H1 (cell line): ENCODE results near the gene MROH2B. TPM values are rescaled to one million over a fixed set of nuclear protein-coding genes. Genes with fewer than 3 reads are reported as not detected.

ENCODE experiments used
- CTCF ChIA-PET: fragments of 300-600 bp; sonication (Branson Sonifier 250); formaldehyde crosslinking; loops from one replicate; lab custom pipeline; 2021; ENCODE audit not compliant: partially characterized antibody; lab: Charles Lee
- POLR2A ChIA-PET: fragments of 300-600 bp; sonication (Branson Sonifier 250); formaldehyde crosslinking; loops from one replicate; lab custom pipeline; 2021; ENCODE audit warnings: inconsistent platforms; ENCODE audit not compliant: partially characterized antibody; lab: Charles Lee
- DNase-seq, 2 experiments: peaks; one replicate each; pipeline versions ENCODE4 v3.0.0 to v3.0.0-alpha.2; 2010 to 2022; ENCODE audit warnings: low spot score in 2 of 2, low read depth in 1 of 2, mixed read lengths in 1 of 2
- FAIRE-seq: peaks from 2 replicates; lab custom pipeline; 2011; peaks lifted over from hg19 to GRCh38; lab: Jason Lieb, UNC
- H2AFZ ChIP-seq: 2 replicates; pipeline ENCODE4 v1.8.1; 2012; ENCODE audit warnings: low read length, inconsistent platforms
- H2AK5ac ChIP-seq: 2 replicates; pipeline ENCODE4 v1.6.1; 2013; ENCODE audit warnings: low read depth, low read length
- H2BK120ac ChIP-seq: replicated peaks from 2 replicates; pipeline ENCODE3; 2013; ENCODE audit warnings: low read depth, low read length, inconsistent platforms
- H2BK12ac ChIP-seq: 2 replicates; pipeline ENCODE4 v1.6.1; 2013; ENCODE audit warnings: low read depth, low read length
- H2BK15ac ChIP-seq: 2 replicates; pipeline ENCODE4 v1.6.1; 2013; ENCODE audit warnings: low read length
- H2BK20ac ChIP-seq: 2 replicates; pipeline ENCODE4 v1.6.1; 2013; ENCODE audit warnings: low read length
- H2BK5ac ChIP-seq: 2 replicates; pipeline ENCODE4 v1.6.1; 2013; ENCODE audit warnings: low read depth, low read length
- H3K14ac ChIP-seq: 2 replicates; pipeline ENCODE4 v1.6.1; 2013; ENCODE audit warnings: inconsistent platforms; ENCODE audit not compliant: insufficient read length
- H3K18ac ChIP-seq: 2 replicates; pipeline ENCODE4 v1.6.1; 2013; ENCODE audit warnings: low read length; ENCODE audit errors: extremely low read depth
- H3K23ac ChIP-seq: 2 replicates; pipeline ENCODE4 v1.6.1; 2013; ENCODE audit warnings: inconsistent platforms; ENCODE audit not compliant: insufficient read length
- H3K23me2 ChIP-seq: 2 replicates; pipeline ENCODE4 v1.6.1; 2013; ENCODE audit warnings: low read depth, low read length
- H3K27ac ChIP-seq: 2 replicates; pipeline ENCODE4 v1.6.1; 2011; ENCODE audit warnings: low read depth, low read length, inconsistent platforms
- H3K27me3 ChIP-seq, 4 experiments: replicated peaks in 1 of 4; 1 replicate in 1 of 4; 2 replicates in 3 of 4; pipeline versions ENCODE4 v1.6.1 to v1.8.1; 2011 to 2013; ENCODE audit warnings: low read length in 3 of 4, mild to moderate bottlenecking in 3 of 4, inconsistent platforms in 2 of 4, mixed read lengths in 2 of 4, moderate library complexity in 1 of 4; ENCODE audit not compliant: control insufficient read depth in 3 of 4, insufficient read depth in 3 of 4; ENCODE audit errors: extremely low read depth in 1 of 4
- H3K36me3 ChIP-seq, 4 experiments: 2 replicates each; pipeline versions ENCODE4 v1.6.1 to v1.8.1; 2011 to 2013; ENCODE audit warnings: mild to moderate bottlenecking in 4 of 4, low read length in 3 of 4, moderate library complexity in 2 of 4, control low read depth in 1 of 4, inconsistent platforms in 1 of 4; ENCODE audit not compliant: insufficient read depth in 4 of 4, control insufficient read depth in 2 of 4
- H3K4ac ChIP-seq: replicated peaks from 2 replicates; pipeline ENCODE3; 2013; ENCODE audit warnings: low read length, low read depth, mixed read lengths, inconsistent platforms; ENCODE audit not compliant: insufficient read length
- H3K4me1 ChIP-seq, 4 experiments: replicated peaks in 1 of 4; 1 replicate in 1 of 4; 2 replicates in 3 of 4; pipeline versions ENCODE4 v1.6.1 to v1.8.1; 2011 to 2013; ENCODE audit warnings: low read length in 3 of 4, inconsistent platforms in 2 of 4, mixed read lengths in 1 of 4; ENCODE audit not compliant: insufficient read depth in 4 of 4, control insufficient read depth in 3 of 4
- H3K4me2 ChIP-seq, 2 experiments: 2 replicates each; pipeline versions ENCODE4 v1.6.1 to v1.8.1; 2011 to 2013; ENCODE audit warnings: low read depth in 2 of 2, low read length in 2 of 2, control low read depth in 1 of 2, inconsistent platforms in 1 of 2, mild to moderate bottlenecking in 1 of 2; ENCODE audit not compliant: insufficient read depth in 1 of 2
- H3K4me3 ChIP-seq, 4 experiments: fragments of 200-600, 300-600 bp in 1 of 4; sonication (generic), shearing (Covaris generic), sonication (Bioruptor Twin) in 1 of 4; 2 replicates each; pipeline versions ENCODE4 v1.5.1 to v1.8.1; 2011 to 2016; ENCODE audit warnings: low read length in 4 of 4, low read depth in 3 of 4, control low read depth in 2 of 4, inconsistent platforms in 2 of 4, mild to moderate bottlenecking in 2 of 4, mixed read lengths in 1 of 4, moderate library complexity in 1 of 4; ENCODE audit not compliant: insufficient read depth in 2 of 4; ENCODE audit errors: extremely low read depth in 1 of 4
- H3K56ac ChIP-seq: replicated peaks from 2 replicates; pipeline ENCODE3; 2013; ENCODE audit warnings: low read depth, mild to moderate bottlenecking, mixed read lengths, low read length, inconsistent platforms; ENCODE audit not compliant: insufficient read length
- H3K79me1 ChIP-seq: 2 replicates; pipeline ENCODE4 v1.6.1; 2013; ENCODE audit warnings: low read depth, low read length, control low read depth
- H3K79me2 ChIP-seq, 2 experiments: 2 replicates each; pipeline versions ENCODE4 v1.6.1 to v1.8.1; 2012 to 2013; ENCODE audit warnings: low read length in 2 of 2, mild to moderate bottlenecking in 2 of 2, inconsistent platforms in 1 of 2; ENCODE audit not compliant: insufficient read depth in 2 of 2, control insufficient read depth in 1 of 2
- H3K9ac ChIP-seq, 4 experiments: replicated peaks in 1 of 4; 1 replicate in 1 of 4; 2 replicates in 3 of 4; pipeline versions ENCODE4 v1.6.1 to v1.8.1; 2011 to 2013; ENCODE audit warnings: low read depth in 3 of 4, low read length in 3 of 4, control low read depth in 2 of 4, mild to moderate bottlenecking in 2 of 4, moderate library complexity in 2 of 4, inconsistent platforms in 1 of 4; ENCODE audit errors: extremely low read depth in 1 of 4
- H3K9me3 ChIP-seq, 2 experiments: 2 replicates each; pipeline versions ENCODE4 v1.6.1 to v1.8.1; 2012 to 2013; ENCODE audit warnings: mild to moderate bottlenecking in 2 of 2, moderate library complexity in 2 of 2, control low read depth in 1 of 2, inconsistent platforms in 1 of 2, low read depth in 1 of 2, low read length in 1 of 2, mixed read lengths in 1 of 2; ENCODE audit not compliant: insufficient read depth in 2 of 2
- H4K20me1 ChIP-seq, 2 experiments: replicated peaks in 1 of 2; 2 replicates each; pipeline versions ENCODE3 to v1.8.1; 2011 to 2013; ENCODE audit warnings: inconsistent platforms in 2 of 2, low read length in 2 of 2, mild to moderate bottlenecking in 1 of 2; ENCODE audit not compliant: insufficient read depth in 2 of 2, control insufficient read depth in 1 of 2
- H4K5ac ChIP-seq: 2 replicates; pipeline ENCODE4 v1.6.1; 2013; ENCODE audit warnings: low read length, low read depth, mixed read lengths, inconsistent platforms; ENCODE audit not compliant: insufficient read length
- H4K8ac ChIP-seq: 2 replicates; pipeline ENCODE4 v1.8.0; 2013; ENCODE audit warnings: mild to moderate bottlenecking, moderate library complexity, low read length, inconsistent platforms; ENCODE audit not compliant: insufficient read depth; ENCODE audit errors: extremely low read depth
- H4K91ac ChIP-seq: replicated peaks from 2 replicates; pipeline ENCODE3; 2013; ENCODE audit warnings: low read length, mixed read lengths, inconsistent platforms; ENCODE audit not compliant: insufficient read length
- BRCA1 ChIP-seq: IDR thresholded peaks from 2 replicates; pipeline ENCODE4 v1.6.1; 2012; ENCODE audit warnings: low read depth, low read length, improper control_type of control experiment
- CEBPB ChIP-seq: IDR thresholded peaks from 2 replicates; pipeline ENCODE4 v1.6.1; 2012; ENCODE audit warnings: low read depth, low read length
- GABPA ChIP-seq: IDR thresholded peaks from 2 replicates; pipeline ENCODE4 v1.6.1; 2011; ENCODE audit warnings: mild to moderate bottlenecking, low read length, moderate library complexity, borderline replicate concordance; ENCODE audit not compliant: insufficient read depth
- HDAC2 ChIP-seq, 2 experiments: fragments of 300-600 bp in 1 of 2; sonication (generic) in 1 of 2; IDR thresholded peaks; 2 replicates each; pipeline ENCODE4 v1.6.1; 2011 to 2012; ENCODE audit warnings: low read depth in 2 of 2, low read length in 2 of 2, mild to moderate bottlenecking in 2 of 2, moderate library complexity in 2 of 2, borderline replicate concordance in 1 of 2, inconsistent platforms in 1 of 2
- JUND ChIP-seq: IDR thresholded peaks from 2 replicates; pipeline ENCODE4 v1.6.1; 2011; ENCODE audit warnings: mild to moderate bottlenecking, improper control_type of control experiment, low read length
- POU5F1 ChIP-seq: IDR thresholded peaks from 2 replicates; pipeline ENCODE4 v1.6.1; 2011; ENCODE audit warnings: low read depth, mild to moderate bottlenecking, low read length, moderate library complexity
- SAP30 ChIP-seq: fragments of 300-600 bp; sonication (generic); IDR thresholded peaks from 2 replicates; pipeline ENCODE4 v1.7.1; 2012; ENCODE audit warnings: low read length, moderate library complexity, mild to moderate bottlenecking, inconsistent platforms; ENCODE audit not compliant: insufficient read depth, insufficient replicate concordance
- SRF ChIP-seq: IDR thresholded peaks from 2 replicates; pipeline ENCODE4 v1.6.1; 2011; ENCODE audit warnings: mild to moderate bottlenecking, low read depth, low read length, moderate library complexity
- TBP ChIP-seq: IDR thresholded peaks from 2 replicates; pipeline ENCODE4 v1.6.1; 2011; ENCODE audit warnings: low read depth, low read length, improper control_type of control experiment
- WGBS, 2 experiments: shearing (Covaris generic) in 1 of 2; methylation state at CpG; one replicate each; pipeline versions ENCODE4 v1.1.6 to v1.1.7; 2013 to 2015; ENCODE audit warnings: low lambda C conversion rate in 2 of 2, mixed read lengths in 2 of 2, inconsistent platforms in 1 of 2, low coverage in 1 of 2, missing lambda C conversion rate in 1 of 2; ENCODE audit not compliant: insufficient replicate concordance in 2 of 2, insufficient coverage in 1 of 2, insufficient read length in 1 of 2; ENCODE audit errors: extremely low coverage in 1 of 2, missing lambda C conversion rate in 1 of 2; 5-methylcytosine and 5-hydroxymethylcytosine counted together
- polyA plus RNA-seq, 7 experiments: library from polyadenylated mRNA; depleted of rRNA in 3 of 7; stranded (reverse) in 5 of 7; unstranded in 2 of 7; fragments of >200 nt in 5 of 7; fragments of 200-250 nt in 2 of 7; gene quantifications; 1 replicate in 5 of 7; 2 replicates in 1 of 7; 4 replicates in 1 of 7; pipeline versions ENCODE4 v1.2.1 to v1.2.3, GENCODE V29; 2011 to 2013; ENCODE audit warnings: missing spikeins in 2 of 7, mixed read lengths in 2 of 7
- total RNA-seq: library from RNA; stranded (reverse); fragmentation: NEBNext Ultra II Directional; extraction: Animal tissue kit (Norgen Biotek cat#: 25700); gene quantifications from 2 replicates; pipeline ENCODE4 v1.2.1, GENCODE V29; 2021
- TF ChIP-seq, protein P1 (sequence below): IDR thresholded peaks from 2 replicates; pipeline ENCODE4 v1.6.1; 2011; ENCODE audit warnings: low read depth, mild to moderate bottlenecking, low read length; ENCODE audit not compliant: insufficient read depth

Gene MROH2B
- total and polyA plus RNA-seq, 2 of the 8 experiments (the other 6 are each of a cell fraction or from before 2014, with no cell fraction given) = not detected

DNA sequence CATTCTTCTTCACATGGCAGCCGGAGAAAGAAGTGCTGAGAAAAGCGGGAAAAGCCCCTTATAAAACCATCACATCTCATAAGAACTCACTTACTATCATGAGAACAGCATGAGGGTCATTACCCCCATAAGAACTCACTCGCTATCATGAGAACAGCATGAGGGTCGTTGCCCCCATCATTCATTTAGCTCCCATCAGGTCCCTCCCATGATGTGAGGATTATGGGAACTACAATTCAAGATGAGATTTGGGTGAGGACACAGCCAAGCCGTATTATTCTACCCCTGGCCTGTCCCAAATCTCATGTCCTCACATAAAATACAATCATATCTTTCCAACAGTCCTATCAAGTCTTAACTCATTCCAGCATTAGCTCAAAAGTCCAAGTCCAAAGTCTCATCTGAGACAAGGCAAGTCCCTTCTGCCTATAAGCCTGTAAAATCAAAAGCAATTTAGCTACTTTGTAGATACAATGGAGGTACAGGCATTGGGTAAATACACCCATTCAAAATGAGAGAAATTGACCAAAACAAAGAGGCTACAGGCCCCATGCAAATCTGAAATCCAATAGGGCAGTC lies 79.1 kb downstream of the MROH2B start:
- H2AK5ac ChIP-seq = no peak overlapping the region
- CTCF ChIA-PET = interaction anchor here (0.6 kb wide), 1 partner anchor 30 kb away, joined by 3 read pairs; no protein-coding TSS in a partner anchor

More for the DNA sequence above, 79.1 kb downstream of the MROH2B start:
- WGBS, 2 experiments = 79% methylated on average over 5 of the region's 5 CpGs; no CpG with 5 or more reads in 1 of the 2 experiments
- POLR2A ChIA-PET = no interaction called here
- H3K4me1 ChIP-seq = no peaks in the 10 kb centered on the region
- no peaks in the 10 kb centered on the region for H3K27me3 ChIP-seq
- no peaks in the 10 kb centered on the region for H3K79me2 ChIP-seq
- H3K14ac ChIP-seq = no peak overlapping the region
- no peak overlapping the region for H2BK5ac ChIP-seq
- no peak overlapping the region for H4K91ac ChIP-seq
- H3K79me1 ChIP-seq = no peaks in the 10 kb centered on the region
- no peak overlapping the region for H2AFZ ChIP-seq
- no peak overlapping the region for H2BK20ac ChIP-seq
- no peak overlapping the region for H2BK12ac ChIP-seq
- H3K9ac ChIP-seq = no peak overlapping the region
- H3K4ac ChIP-seq = no peak overlapping the region
- DNase-seq (no peak), FAIRE-seq (no peak)
- H2BK15ac ChIP-seq = no peak overlapping the region
- no peak overlapping the region for H4K8ac ChIP-seq
- no peak overlapping the region for H3K56ac ChIP-seq
- H3K36me3 ChIP-seq = no peaks in the 10 kb centered on the region
- no peak overlapping the region for H3K4me3 ChIP-seq
- no peaks in the 10 kb centered on the region for H4K20me1 ChIP-seq
- no peak overlapping the region for H3K4me2 ChIP-seq
- peaks cover 2% of the 10 kb centered on the region; the same call in 1 of the 2 replicates for H3K23me2 ChIP-seq
- H2BK120ac ChIP-seq = no peak overlapping the region
- H4K5ac ChIP-seq = no peak overlapping the region
- H3K9me3 ChIP-seq = peaks cover 0 to 3% of the 10 kb centered on the region in 2 experiments; a peak in 1 of 4 replicates
- H3K27ac ChIP-seq = no peak overlapping the region
- H3K23ac ChIP-seq = no peak overlapping the region
- no peak overlapping the region for H3K18ac ChIP-seq
- TF ChIP-seq JUND (no peak), SAP30 (no peak), GABPA (no peak), POU5F1 (no peak), HDAC2 (IDR thresholded peaks at IDR 0.05; ENCODE audit: borderline replicate concordance in 1 of 2, low read depth in 2 of 2, low read length in 2 of 2) (no peak), TBP (no peak), BRCA1 (no peak), SRF (no peak), CEBPB (no peak)
- TF ChIP-seq, protein P1, sequence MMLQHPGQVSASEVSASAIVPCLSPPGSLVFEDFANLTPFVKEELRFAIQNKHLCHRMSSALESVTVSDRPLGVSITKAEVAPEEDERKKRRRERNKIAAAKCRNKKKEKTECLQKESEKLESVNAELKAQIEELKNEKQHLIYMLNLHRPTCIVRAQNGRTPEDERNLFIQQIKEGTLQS = no peak
